HCT116 (cell line): ENCODE data around the gene BZW2.
"Not testable (repeated sequence)": the region's sequence is repeated elsewhere in the genome, so short reads cannot be mapped to it uniquely, and the experiment has no call there.

Experiments
- CTCF ChIP-seq, 3 experiments: fragments of 200-600 bp in 1 of 3; sonication (generic) in 1 of 3; IDR thresholded peaks in 2 of 3; conservative IDR thresholded peaks in 1 of 3; 2 replicates each; pipeline ENCODE4 v1.5.1; 2012 to 2017; ENCODE audit warnings: low read depth in 2 of 3, low read length in 2 of 3, antibody characterized with exemption in 1 of 3, borderline replicate concordance in 1 of 3, control low read depth in 1 of 3, mild to moderate bottlenecking in 1 of 3, mixed read lengths in 1 of 3, mixed run types in 1 of 3, moderate library complexity in 1 of 3; ENCODE audit not compliant: insufficient read depth in 1 of 3
- EZH2 ChIP-seq: fragments of 200-600 bp; sonication (generic); IDR thresholded peaks from 2 replicates; pipeline ENCODE4 v1.6.1; 2017; ENCODE audit warnings: antibody characterized with exemption, mixed run types
- MAX ChIP-seq: IDR thresholded peaks from 2 replicates; pipeline ENCODE4 v1.6.1; 2012
- POLR2AphosphoS5 ChIP-seq: IDR thresholded peaks from 2 replicates; pipeline ENCODE4 v1.6.1; 2011; ENCODE audit warnings: mild to moderate bottlenecking, low read depth, low read length, moderate library complexity
- SIN3A ChIP-seq: IDR thresholded peaks from 2 replicates; pipeline ENCODE4 v1.6.1; 2012; ENCODE audit warnings: low read depth
- YY1 ChIP-seq: IDR thresholded peaks from 2 replicates; pipeline ENCODE4 v1.6.1; 2011; ENCODE audit warnings: low read length, low read depth, moderate library complexity, mild to moderate bottlenecking; ENCODE audit not compliant: insufficient replicate concordance; ENCODE audit errors: extremely low read depth

- not testable (repeated sequence) for TF ChIP-seq YY1; MAX; CTCF (IDR thresholded peaks at IDR 0.05 in 2 of 3, conservative IDR thresholded peaks at IDR 0.05 in 1 of 3; ENCODE audit: borderline replicate concordance in 1 of 3, insufficient read depth in 1 of 3, low read depth in 2 of 3, low read length in 2 of 3); SIN3A; POLR2AphosphoS5; EZH2
Observed at GRCh38 chr7:16659854-16660497, 14.0 kb downstream of the BZW2 start.
